ENCODE results near the gene S100A8. TPM values are rescaled to one million over a fixed set of nuclear protein-coding genes. Genes with fewer than 3 reads are reported as not detected.

Gene S100A8
- total RNA-seq, 1 experiment from 2014 or later: not detected

- Histone ChIP-seq H3K4me1 (ENCODE audit: insufficient read depth, low read length, poor library complexity, severe bottlenecking) (no peaks in the 10 kb centered on the region), H3K27ac (ENCODE audit: low read depth, low read length, poor library complexity, severe bottlenecking) (no peak overlapping the region), H3K4me3 (ENCODE audit: low read depth, low read length, poor library complexity, severe bottlenecking) (no peak overlapping the region), H3K27me3 (replicated peaks; ENCODE audit: insufficient read depth, low read depth, low read length, poor library complexity) (peaks cover 54% of the 10 kb centered on the region), H3K9me3 (ENCODE audit: low read depth, low read length, poor library complexity, severe bottlenecking) (no peaks in the 10 kb centered on the region), H3K36me3 (ENCODE audit: insufficient read depth, low read length, poor library complexity, severe bottlenecking) (no peaks in the 10 kb centered on the region)
- DNase-seq (ENCODE audit: low spot score): no peak
- TF ChIP-seq EZH2 (IDR thresholded peaks at IDR 0.05; ENCODE audit: borderline replicate concordance, low read depth, low read length, poor library complexity, severe bottlenecking): no peak
- no peak for TF ChIP-seq CTCF (conservative IDR thresholded peaks at IDR 0.05; ENCODE audit: low read depth, low read length)
- POLR2A ChIA-PET (ENCODE audit: low non-redundant PET): no interaction called here
- CTCF ChIA-PET: no interaction called here
- no TSS peak for BruUV-seq (replicated peaks)
- intact Hi-C loops (cut with micrococcal nuclease; ENCODE audit: unreplicated experiment): no loop called here
Observed at GRCh38 chr1:153437236-153437635, 46.4 kb upstream of the S100A8 start.

GRCh38 chr1:153434746-153435455, 44.0 kb upstream of the S100A8 start:
- ChIA-PET POLR2A (ENCODE audit: low non-redundant PET) (no interaction called here), CTCF (no interaction called here)
- TF ChIP-seq CTCF (conservative IDR thresholded peaks at IDR 0.05; ENCODE audit: low read depth, low read length): no peak
- TF ChIP-seq EZH2 (IDR thresholded peaks at IDR 0.05; ENCODE audit: borderline replicate concordance, low read depth, low read length, poor library complexity, severe bottlenecking): no peak
- no peak for DNase-seq (ENCODE audit: low spot score)
- Histone ChIP-seq H3K4me3 (ENCODE audit: low read depth, low read length, poor library complexity, severe bottlenecking) (no peak overlapping the region), H3K9me3 (ENCODE audit: low read depth, low read length, poor library complexity, severe bottlenecking) (no peaks in the 10 kb centered on the region), H3K27me3 (replicated peaks; ENCODE audit: insufficient read depth, low read depth, low read length, poor library complexity) (peaks cover 55% of the 10 kb centered on the region), H3K27ac (ENCODE audit: low read depth, low read length, poor library complexity, severe bottlenecking) (no peak overlapping the region), H3K36me3 (ENCODE audit: insufficient read depth, low read length, poor library complexity, severe bottlenecking) (no peaks in the 10 kb centered on the region), H3K4me1 (ENCODE audit: insufficient read depth, low read length, poor library complexity, severe bottlenecking) (no peaks in the 10 kb centered on the region)
- intact Hi-C loops (cut with micrococcal nuclease; ENCODE audit: unreplicated experiment): no loop called here
- BruUV-seq (replicated peaks): no TSS peak

- Histone ChIP-seq H3K27me3 (replicated peaks; ENCODE audit: insufficient read depth, low read depth, low read length, poor library complexity) (peaks cover 58% of the 10 kb centered on the region), H3K4me3 (ENCODE audit: low read depth, low read length, poor library complexity, severe bottlenecking) (no peak overlapping the region), H3K9me3 (ENCODE audit: low read depth, low read length, poor library complexity, severe bottlenecking) (no peaks in the 10 kb centered on the region), H3K27ac (ENCODE audit: low read depth, low read length, poor library complexity, severe bottlenecking) (no peak overlapping the region), H3K4me1 (ENCODE audit: insufficient read depth, low read length, poor library complexity, severe bottlenecking) (no peaks in the 10 kb centered on the region), H3K36me3 (ENCODE audit: insufficient read depth, low read length, poor library complexity, severe bottlenecking) (no peaks in the 10 kb centered on the region)
- TF ChIP-seq CTCF (conservative IDR thresholded peaks at IDR 0.05; ENCODE audit: low read depth, low read length) (no peak), EZH2 (IDR thresholded peaks at IDR 0.05; ENCODE audit: borderline replicate concordance, low read depth, low read length, poor library complexity, severe bottlenecking) (no peak)
- intact Hi-C loops (cut with micrococcal nuclease; ENCODE audit: unreplicated experiment): no loop called here
- BruUV-seq (replicated peaks): no TSS peak
- DNase-seq (ENCODE audit: low spot score): no peak
- POLR2A ChIA-PET (ENCODE audit: low non-redundant PET): no interaction called here
- CTCF ChIA-PET: no interaction called here
Observed at GRCh38 chr1:153432874-153433681, 42.2 kb upstream of the S100A8 start.
